ENCODE measurements around the gene ARL13B. TPM values are rescaled to one million over a fixed set of nuclear protein-coding genes. Genes with fewer than 3 reads are reported as not detected.
"Not testable (repeated sequence)": the region's sequence is repeated elsewhere in the genome, so short reads cannot be mapped to it uniquely, and the experiment has no call there.

Gene ARL13B
- 10 to 100 TPM; 18.0 to 21.6 (median 19.0) TPM for polyA plus RNA-seq (ENCODE audit: insufficient read length in 4 of 4)

DNA sequence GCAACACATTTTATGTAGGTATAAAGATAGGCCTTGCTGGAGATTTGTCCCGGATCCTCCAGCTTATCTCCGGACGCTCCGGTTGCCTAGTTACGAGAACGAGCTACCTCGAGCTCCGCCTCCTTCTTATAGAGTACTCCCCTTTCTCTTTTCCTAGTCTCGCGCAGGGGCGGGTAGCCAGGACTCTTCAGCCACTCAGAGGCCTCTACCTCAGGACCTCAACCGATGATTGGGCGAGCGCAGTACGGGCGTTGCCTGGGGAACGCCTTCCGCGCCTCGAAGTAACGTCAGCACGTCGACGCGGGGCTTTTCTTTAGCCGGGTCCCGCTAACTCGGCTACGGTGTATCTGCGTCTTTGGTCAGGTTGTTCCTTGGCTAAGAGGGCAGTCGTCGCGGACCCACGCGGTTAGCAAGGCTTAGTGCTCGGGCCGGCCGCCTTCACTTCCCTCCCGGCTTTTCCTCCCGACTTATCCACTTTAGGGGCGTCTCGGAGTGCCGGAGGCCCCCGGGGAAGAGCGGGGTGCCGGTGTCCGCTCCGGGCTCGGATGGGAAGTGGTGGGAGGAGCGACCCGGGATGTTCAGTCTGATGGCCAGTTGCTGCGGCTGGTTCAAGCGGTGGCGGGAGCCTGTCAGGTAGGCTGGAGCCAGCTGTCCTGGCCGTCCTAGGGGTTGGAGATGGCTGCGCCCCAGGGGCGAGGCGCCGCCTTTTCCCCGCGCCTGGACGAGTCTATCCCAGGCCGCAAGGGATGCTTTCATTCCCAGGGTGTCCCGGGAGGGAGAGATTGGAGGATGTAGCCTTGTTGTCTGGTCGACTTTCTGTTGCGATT lies at the start of gene ARL13B:
ARL13B (plus strand) TSS at position 306 of the 827 bp plus-strand sequence; CDS start at position 575, 269 bp downstream.
- peak; percentile 86 to 98 (median 92) for DNase-seq (ENCODE audit: low read depth in 4 of 4, low spot score in 2 of 4)

DNA sequence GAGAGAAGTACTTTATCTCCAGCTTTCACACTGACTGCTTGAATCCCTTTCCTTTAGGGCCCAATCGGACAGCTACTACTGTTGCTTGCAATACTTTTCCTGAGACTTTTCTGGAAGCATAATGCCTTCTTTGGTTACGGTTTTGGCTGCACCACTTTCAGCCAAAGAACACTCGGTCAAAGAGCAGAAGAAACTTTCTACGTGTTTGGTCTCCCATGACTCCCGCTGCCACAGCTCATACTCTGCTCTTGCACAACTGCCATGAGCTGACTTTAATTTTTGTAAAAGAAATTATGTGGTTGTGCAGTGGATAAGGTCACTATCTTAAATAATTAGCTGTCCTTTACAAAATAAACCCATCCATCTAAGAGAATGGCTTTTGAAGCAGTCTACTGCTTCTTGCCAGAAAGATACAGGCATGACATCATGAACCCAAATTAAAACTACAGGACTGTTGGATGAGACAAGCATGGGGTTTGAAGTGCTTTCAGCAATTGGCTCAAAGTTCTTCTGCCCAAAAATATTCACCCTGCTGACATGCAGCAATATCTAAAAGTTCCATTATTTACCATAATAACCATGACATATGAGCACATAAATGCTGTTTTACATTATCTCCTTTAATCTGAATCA lies 48.2 kb upstream of the ARL13B start:
- no peak for DNase-seq (ENCODE audit: low read depth in 4 of 4, low spot score in 2 of 4)

DNA sequence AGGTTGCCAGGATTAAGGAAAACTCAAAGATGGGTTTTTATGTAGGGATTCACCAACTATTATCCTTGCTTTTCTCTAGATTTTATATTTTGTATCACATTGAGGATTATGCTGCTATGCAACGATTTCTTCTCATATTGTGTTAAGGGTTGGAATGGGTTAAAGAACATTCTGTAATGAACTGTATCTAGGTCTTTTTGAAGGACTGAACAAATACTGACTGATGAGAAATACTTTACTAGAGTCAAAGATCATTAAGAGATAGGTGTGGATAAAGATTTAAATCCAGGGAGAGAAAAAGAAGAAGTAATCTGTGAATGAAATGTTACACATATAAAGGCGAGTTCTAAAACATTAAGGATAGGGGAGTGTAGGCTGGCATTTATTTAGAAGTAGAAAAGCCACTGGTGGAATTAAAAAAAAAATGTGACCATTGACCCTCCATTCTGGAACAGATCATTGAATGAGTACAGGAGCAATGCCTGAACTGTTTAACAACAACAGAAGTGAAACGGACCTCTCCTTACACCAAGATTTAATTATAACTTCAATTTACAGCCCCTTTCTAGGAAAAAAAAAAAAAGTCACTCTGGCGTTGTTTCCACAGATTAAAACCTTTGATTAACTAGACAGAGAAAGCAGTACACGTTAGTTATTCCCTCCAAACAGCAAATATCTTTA lies 45.4 kb upstream of the ARL13B start:
- no peak for DNase-seq (ENCODE audit: low read depth in 4 of 4, low spot score in 2 of 4)

DNA sequence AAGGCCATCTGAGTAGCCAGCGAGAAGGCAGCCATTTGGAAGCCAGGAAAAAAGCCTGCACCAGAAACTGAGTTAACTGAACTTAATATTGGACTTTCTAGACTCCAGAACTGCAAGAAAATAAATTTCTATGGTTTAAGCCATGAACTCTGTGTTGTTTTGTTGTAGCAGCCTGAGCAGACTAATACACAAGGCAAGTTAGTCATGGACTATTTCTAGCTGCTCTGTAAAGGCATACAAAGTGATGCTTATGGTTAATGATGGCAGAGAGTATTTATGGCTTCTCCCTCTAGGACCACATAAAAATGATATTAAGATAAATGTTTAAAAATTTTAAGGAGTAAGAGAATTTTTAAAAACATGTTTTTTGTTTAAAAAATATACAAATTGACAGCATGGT lies 43.4 kb upstream of the ARL13B start:
- no peak for DNase-seq (ENCODE audit: low read depth in 4 of 4, low spot score in 2 of 4)

DNA sequence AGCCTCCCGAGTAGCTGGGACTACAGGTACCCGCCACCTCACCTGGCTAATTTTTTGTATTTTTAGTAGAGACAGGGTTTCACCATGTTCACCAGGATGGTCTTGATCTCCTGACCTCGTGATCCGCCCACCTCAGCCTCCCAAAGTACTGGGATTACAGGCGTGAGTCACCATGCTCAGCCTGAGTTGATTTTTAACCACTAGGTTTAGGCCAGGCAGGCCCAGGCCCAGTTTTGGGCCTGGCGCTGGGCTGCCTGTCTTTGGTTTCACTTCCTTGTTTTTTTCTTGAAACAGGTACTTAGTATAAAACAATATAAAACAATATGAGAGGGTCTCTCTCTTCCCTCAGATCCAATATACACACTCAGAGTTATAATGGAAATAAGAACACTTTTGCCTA lies 42.5 kb upstream of the ARL13B start:
- DNase-seq (ENCODE audit: low read depth in 4 of 4, low spot score in 2 of 4), result not testable (repeated sequence)

DNA sequence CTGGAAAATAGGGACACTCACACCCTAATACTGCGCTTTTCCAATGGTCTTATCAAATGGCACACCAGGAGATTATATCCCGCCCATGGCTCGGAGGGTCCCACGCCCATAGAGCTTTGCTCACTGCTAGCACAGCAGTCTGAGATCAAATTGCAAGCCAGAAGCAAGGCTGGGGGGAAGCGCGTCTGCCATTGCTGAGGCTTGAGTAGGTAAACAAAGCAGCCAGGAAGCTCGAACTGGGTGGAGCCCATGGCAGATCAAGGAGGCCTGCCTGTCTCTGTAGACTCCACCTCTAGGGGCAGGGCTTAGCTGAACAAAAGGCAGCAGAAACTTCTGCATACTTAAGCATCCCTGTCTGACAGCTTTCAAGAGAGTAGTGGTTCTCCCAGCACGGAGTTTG lies 30.0 kb upstream of the ARL13B start:
- DNase-seq (ENCODE audit: low read depth in 4 of 4, low spot score in 2 of 4), result not testable (repeated sequence)

DNA sequence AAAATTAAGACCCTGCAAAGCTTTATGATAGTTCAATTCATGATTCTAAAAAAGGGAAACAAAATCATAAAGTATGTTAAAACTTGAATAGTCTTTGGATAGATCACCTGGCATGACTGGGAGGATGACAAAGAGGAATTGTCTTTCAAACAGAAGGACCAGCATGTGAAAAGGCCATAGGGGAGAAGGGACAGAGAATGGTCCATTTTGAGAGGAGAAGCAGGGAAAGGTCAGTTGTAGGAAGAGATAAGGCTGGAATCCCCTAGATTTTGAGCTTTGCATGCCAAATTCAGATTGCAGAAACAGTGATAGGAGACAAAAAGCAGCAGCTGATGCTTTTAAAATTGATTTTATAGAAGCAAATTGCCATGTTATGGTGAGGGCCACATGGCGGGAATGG lies 18.9 kb upstream of the ARL13B start:
- DNase-seq (ENCODE audit: low read depth in 4 of 4, low spot score in 2 of 4), result no peak

DNA sequence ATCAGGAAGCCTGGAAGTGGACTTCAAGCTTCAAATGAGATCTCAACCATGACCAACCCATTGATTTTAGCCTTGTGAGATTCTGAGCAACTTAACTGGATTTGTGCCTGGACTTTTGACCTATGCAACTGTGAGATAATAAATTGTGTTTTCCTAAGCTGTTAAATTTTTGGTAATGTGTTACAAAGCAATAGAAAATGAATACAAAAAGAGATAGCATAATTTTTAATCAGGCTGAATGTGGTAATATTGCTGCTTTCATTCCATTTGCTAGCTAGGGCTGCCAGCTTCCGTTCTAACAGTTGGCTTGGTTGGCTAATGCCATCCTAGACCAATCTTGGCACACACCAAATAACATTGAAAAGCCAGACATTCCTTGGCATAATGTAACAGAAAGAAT lies 18.5 kb upstream of the ARL13B start:
- DNase-seq (ENCODE audit: low read depth in 4 of 4, low spot score in 2 of 4), result no peak

DNA sequence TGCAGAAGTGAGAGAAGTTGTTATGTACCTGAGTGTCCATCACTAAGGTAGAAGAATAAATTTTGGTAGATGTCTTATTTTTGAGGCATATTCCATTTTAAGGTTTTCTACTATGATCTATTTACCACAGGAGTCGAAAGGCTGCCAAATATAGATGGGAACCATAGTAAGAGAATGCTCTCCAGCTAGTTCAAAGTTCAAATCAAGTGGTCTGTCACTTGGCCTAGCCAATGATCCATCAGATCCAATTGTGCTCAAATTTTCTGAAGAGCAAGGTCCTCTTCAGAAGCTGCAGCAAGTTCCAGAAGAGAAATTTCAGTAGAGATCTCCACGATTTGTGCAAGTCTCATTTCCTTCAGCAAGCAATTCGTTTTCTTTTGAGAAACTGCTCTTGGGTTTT lies 17.2 kb upstream of the ARL13B start:
- no peak for DNase-seq (ENCODE audit: low read depth in 4 of 4, low spot score in 2 of 4)

DNA sequence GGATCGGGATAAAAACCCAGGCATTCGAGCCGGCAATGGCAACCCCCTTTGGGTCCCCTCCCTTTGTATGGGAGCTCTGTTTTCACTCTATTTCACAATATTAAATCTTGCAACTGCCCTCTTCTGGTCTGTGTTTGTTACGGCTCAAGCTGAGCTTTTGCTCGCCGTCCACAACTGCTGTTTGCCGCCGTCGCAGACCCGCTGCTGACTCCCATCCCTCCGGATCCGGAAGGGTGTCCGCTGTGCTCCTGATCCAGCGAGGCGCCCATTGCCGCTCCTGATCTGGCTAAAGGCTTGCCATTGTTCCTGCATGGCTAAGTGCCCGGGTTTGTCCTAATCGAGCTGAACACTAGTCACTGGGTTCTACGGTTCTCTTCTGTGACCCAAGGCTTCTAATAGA lies 14.8 kb upstream of the ARL13B start:
- not testable (repeated sequence) for DNase-seq (ENCODE audit: low read depth in 4 of 4, low spot score in 2 of 4)

DNA sequence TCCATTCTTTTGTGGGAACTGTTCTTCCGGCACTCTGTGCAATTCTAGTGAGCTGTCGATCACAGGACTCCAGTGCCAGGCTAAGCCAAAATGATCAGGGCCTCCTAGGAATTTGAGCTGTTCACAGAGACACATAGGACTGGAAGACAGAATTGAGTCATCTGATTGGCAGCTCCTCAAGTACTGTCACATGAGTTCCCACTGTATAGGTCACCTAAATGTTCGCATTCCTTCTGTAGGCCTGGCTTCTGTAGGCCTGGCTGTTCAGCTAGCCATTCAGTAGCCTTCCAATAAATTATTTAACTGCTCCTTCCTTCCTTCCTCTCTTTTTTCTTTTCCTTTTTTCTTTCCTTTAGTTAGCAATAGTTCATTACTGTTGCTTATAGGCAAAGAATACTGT lies 10.5 kb upstream of the ARL13B start:
- DNase-seq (ENCODE audit: low read depth in 4 of 4, low spot score in 2 of 4), result no peak

DNA sequence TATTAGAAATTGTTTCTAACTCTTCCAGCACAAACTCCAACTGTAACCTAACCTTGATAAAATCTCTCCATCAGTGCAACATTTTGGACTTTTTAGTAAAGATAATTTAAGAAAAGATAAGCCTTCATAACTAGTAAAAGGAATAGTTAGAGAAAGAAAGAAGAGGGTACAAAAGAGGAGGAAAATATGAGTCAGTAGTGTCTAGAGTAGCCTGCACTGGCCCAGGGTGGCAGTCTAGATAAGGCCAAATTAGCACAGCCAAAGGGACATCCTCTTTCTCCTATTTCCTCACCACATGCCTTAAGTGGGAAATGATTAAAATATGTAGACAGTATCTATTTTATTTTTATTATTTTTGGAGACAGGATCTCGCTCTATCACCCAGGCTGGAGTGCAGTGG lies 10.0 kb upstream of the ARL13B start:
- DNase-seq (ENCODE audit: low read depth in 4 of 4, low spot score in 2 of 4), result no peak

DNA sequence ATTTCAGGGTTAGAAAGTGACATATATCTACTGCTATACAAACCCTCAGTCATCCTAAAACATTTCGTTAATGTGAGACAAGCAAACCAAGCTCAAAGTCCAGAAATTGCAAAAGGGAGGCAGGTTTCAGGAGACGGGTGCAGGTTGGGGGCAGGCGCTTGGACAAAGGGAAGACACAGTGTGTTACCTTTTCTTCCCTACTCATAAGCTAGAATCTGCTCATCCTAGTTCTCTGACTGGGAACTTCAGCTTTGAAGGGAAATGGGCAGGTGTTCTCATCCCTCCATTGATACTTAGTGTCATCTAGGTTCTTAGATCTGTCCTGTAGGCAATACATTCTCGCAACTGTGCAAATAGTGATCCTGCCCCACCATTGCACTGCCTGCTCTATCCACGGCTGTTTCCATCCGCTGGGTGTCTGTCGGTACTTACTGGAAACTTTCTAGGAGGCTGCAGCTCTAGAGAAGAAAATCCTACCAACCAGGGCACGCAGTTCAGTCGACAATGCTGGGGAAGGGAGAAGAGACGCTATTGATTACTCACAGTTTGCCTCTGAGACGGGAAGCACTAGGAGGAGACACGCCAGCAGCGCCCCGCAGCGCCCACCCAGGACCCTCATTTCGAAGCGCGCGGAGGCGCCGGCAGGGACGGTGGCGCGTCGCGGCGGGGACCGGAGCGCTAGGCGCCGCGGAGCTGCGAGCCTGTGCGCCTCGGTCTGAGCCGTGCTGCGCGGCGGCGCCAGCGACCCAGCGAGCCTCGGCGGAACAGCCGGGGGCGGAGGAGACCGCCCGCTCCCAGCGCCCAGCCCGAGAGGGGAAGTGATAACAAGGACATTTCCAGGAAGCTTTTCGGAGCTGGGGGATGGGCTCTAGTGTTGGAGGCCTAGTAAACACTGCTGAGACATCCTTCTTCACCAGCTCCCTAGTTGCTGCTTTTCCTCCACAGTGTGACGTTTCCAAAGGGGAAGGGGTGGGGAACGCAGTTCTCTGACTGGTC lies 6.5 kb upstream of the ARL13B start, which contains the start of gene PROS1:
PROS1 (minus strand) TSS at position 766 of the 996 bp plus-strand sequence; CDS start at position 619, 147 bp downstream.
- peak in 3 of 4 donors; percentile 65 to 77 (median 68) for DNase-seq (ENCODE audit: low read depth in 4 of 4, low spot score in 2 of 4)

DNA sequence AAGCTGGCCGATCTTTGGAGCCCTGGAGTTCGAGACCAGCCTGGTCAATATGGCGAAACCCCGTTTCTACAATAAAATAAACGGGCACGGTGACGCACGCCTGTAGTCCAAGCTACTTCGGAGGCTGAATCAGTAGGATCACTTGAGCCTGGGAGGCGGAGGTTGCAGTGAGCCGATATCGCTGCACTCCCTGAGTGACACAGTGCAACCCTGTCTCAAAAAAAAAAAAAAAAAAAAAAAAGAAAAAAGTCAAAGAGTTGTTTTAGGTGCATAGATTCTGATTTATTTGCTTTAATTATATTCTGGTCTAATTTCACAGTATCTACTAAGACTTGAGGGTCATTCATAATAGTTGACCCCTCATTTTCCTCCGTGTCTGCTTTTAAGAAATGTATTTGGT lies 1.7 kb downstream of the ARL13B start:
- no peak for DNase-seq (ENCODE audit: low read depth in 4 of 4, low spot score in 2 of 4)

DNA sequence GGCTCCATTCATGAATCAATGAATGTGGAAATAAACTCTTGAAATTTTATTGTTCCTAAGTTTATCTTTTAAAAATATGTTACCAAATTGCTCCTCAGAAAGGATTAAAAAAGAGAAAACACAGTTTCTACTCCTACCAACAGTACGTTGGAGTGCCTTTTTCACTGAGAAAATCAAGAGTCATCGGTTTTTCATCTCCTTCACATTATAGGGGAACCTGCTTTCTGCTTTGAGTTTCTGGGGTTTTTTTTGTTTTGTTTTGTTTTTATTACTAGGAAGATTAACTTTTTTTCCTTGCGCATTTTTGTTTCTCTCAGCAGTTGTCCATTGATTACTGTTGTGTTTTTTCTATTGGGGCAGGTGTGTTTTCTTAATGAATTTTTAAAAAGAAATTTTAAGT lies 3.5 kb downstream of the ARL13B start:
- DNase-seq (ENCODE audit: low read depth in 4 of 4, low spot score in 2 of 4), result no peak

DNA sequence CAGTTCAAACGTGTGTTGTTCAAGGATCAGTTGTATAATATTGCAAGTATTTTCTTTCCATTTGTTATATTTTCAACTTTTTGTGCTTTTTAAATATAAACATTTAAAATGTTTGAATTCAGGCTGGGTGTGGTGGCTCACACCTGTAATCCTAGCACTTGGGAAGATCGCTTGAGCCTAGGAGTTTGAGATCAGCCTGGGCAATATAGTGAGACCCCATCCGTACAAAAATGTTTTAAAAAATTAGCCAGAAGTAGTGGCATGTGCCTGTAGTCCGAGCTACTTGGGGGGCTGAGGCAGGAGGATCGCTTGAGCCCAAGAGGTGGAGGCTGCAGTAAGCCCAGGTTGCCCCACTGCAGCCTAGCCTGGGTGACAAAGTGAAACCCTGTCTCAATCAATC lies 4.7 kb downstream of the ARL13B start:
- no peak for DNase-seq (ENCODE audit: low read depth in 4 of 4, low spot score in 2 of 4)

DNA sequence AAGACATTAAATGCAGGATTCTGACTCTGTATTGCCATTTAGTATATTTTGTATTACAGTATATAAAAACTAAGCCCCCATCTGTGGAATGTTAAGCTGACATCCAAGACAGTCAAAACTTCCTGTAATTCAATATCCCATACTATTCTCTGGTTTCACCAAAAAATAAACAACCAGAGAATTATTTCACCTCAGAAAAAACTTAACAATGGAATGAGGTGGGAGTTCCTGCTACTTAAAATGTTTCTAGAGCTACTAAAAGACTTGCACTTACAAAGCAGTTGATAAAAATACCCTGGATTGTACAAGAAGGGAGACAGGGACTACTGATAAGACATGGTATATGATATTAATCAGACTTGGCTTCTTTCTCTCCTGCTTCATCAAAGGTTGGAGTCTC lies 8.3 kb downstream of the ARL13B start:
- no peak for DNase-seq (ENCODE audit: low read depth in 4 of 4, low spot score in 2 of 4)

DNA sequence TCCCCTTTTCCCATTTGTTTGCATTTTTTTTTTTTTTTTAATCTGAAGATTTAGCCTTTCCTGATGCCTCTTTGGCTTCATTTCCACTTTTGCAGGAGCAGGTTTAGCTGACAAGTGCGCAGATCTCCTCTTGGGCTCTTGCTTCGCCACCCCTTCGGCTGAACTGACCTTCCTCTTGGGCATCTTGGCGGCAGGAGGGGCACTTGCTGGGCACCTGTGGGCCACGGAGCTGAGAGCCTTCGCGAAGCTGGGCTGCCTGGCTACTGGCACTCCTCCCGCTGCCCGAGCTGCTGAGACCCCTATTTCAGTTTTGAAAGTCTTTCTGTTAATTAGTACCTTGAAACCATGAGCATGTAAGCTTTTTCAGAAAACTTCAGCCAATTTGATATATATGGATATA lies 8.8 kb downstream of the ARL13B start:
- DNase-seq (ENCODE audit: low read depth in 4 of 4, low spot score in 2 of 4), result no peak

DNA sequence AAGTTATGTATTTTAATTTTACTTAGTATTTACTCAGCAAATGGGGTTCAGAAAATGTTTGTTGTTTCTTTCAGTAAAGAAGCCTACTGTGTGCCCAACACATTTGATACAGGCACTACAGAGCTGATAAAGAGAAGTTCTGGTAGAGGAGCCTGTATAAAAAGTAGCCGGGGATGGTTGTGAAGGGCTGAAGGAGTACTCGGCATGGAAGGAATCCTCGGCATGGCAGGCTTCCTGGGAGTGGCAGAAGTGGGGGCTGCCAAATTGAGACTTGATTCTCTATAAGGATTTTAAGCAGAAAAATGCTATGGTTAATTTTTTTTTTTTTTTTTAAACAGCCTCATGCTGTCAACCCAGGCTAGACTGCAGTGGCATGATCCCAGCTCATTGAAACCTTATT lies 9.3 kb downstream of the ARL13B start:
- no peak for DNase-seq (ENCODE audit: low read depth in 4 of 4, low spot score in 2 of 4)

DNA sequence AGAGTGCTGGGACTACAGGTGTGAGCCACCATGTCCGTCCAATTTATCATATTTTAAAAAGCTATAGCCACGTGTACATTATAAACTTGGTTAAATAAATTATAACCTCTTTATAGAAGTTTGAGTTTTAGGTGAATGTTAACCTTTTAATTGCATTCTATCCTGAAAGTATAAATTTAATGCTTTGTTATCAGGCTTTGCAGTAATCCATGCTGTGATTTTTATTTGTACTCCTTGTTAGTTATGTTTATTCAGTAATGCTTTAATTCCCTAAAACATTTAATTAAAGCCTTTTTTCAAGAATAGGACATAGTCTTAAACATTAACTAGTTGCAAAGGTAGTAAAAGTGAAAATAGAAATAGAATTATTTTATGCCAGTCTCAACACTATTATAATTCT lies 11.7 kb downstream of the ARL13B start:
- DNase-seq (ENCODE audit: low read depth in 4 of 4, low spot score in 2 of 4), result no peak
